ENCODE data around the gene PWWP3B.

DNA sequence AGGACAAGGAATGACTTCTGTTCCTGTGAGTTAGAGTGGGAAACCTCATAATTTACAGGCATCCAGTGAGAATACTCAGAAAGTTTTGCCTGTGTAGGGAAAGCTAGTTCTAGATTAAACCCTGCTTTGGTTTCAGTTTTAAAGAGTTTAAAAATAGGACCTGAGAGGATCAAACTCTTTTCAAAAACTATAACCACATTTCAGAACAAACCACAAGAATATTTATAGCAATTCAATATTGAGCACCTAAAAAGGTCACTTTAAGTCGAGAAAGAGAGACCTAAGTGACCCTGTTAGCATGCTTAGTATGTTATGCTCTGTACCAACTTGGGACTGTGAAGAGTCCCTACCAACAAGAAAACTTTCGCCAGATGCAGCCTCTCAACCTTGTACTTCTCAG, 17.4 kb upstream of the PWWP3B start:
- TF ChIP-seq, protein P1, sequence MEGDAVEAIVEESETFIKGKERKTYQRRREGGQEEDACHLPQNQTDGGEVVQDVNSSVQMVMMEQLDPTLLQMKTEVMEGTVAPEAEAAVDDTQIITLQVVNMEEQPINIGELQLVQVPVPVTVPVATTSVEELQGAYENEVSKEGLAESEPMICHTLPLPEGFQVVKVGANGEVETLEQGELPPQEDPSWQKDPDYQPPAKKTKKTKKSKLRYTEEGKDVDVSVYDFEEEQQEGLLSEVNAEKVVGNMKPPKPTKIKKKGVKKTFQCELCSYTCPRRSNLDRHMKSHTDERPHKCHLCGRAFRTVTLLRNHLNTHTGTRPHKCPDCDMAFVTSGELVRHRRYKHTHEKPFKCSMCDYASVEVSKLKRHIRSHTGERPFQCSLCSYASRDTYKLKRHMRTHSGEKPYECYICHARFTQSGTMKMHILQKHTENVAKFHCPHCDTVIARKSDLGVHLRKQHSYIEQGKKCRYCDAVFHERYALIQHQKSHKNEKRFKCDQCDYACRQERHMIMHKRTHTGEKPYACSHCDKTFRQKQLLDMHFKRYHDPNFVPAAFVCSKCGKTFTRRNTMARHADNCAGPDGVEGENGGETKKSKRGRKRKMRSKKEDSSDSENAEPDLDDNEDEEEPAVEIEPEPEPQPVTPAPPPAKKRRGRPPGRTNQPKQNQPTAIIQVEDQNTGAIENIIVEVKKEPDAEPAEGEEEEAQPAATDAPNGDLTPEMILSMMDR (IDR thresholded peaks at IDR 0.05; ENCODE audit: insufficient read depth, low read length) = no peak
- no peak for TF ChIP-seq POLR2AphosphoS5 (IDR thresholded peaks at IDR 0.05; ENCODE audit: low read depth)

Measured in HL-60 (cell line).